H9 (cell line): ENCODE measurements around the gene APOL6. TPM values are rescaled to one million over a fixed set of nuclear protein-coding genes. Genes with fewer than 3 reads are reported as not detected.

ENCODE experiments used
- DNase-seq: peaks from one replicate; pipeline ENCODE4 v3.0.0-alpha.2; 2017
- H2AFZ ChIP-seq: one replicate; pipeline ENCODE4 v1.6.1; 2013; ENCODE audit warnings: mild to moderate bottlenecking, low read length, control low read depth, moderate library complexity
- H2AK5ac ChIP-seq: 2 replicates; pipeline ENCODE4 v1.6.1; 2013; ENCODE audit warnings: low read length, control low read depth, mixed read lengths; ENCODE audit not compliant: insufficient read length
- H2BK120ac ChIP-seq: one replicate; pipeline ENCODE4 v1.6.1; 2013; ENCODE audit warnings: low read depth, mild to moderate bottlenecking, low read length, control low read depth, inconsistent platforms; ENCODE audit not compliant: poor library complexity, severe bottlenecking
- H2BK12ac ChIP-seq: 2 replicates; pipeline ENCODE4 v1.6.1; 2013; ENCODE audit warnings: low read length, control low read depth, mixed read lengths, low read depth; ENCODE audit not compliant: insufficient read length
- H2BK15ac ChIP-seq: 2 replicates; pipeline ENCODE4 v1.6.1; 2013; ENCODE audit warnings: low read depth, low read length, control low read depth
- H2BK20ac ChIP-seq: one replicate; pipeline ENCODE4 v1.6.1; 2013; ENCODE audit warnings: low read depth, mild to moderate bottlenecking, low read length, control low read depth, inconsistent platforms; ENCODE audit not compliant: poor library complexity, severe bottlenecking
- H2BK5ac ChIP-seq: 2 replicates; pipeline ENCODE4 v1.6.1; 2013; ENCODE audit warnings: low read length, control low read depth, mixed read lengths; ENCODE audit not compliant: insufficient read length
- H3K14ac ChIP-seq: 2 replicates; pipeline ENCODE4 v1.6.1; 2013; ENCODE audit warnings: low read length, control low read depth; ENCODE audit not compliant: insufficient read depth
- H3K18ac ChIP-seq: 2 replicates; pipeline ENCODE4 v1.6.1; 2013; ENCODE audit warnings: low read depth, mild to moderate bottlenecking, mixed read lengths, low read length, control low read depth; ENCODE audit not compliant: insufficient read length
- H3K23ac ChIP-seq: 2 replicates; pipeline ENCODE4 v1.6.1; 2013; ENCODE audit warnings: low read length, control low read depth, mixed read lengths, low read depth; ENCODE audit not compliant: insufficient read length
- H3K23me2 ChIP-seq: 2 replicates; pipeline ENCODE4 v1.6.1; 2013; ENCODE audit warnings: low read depth, mild to moderate bottlenecking, mixed read lengths, low read length, control low read depth; ENCODE audit not compliant: insufficient read length, poor library complexity, severe bottlenecking
- H3K27ac ChIP-seq: 2 replicates; pipeline ENCODE4 v1.5.1; 2013; ENCODE audit warnings: low read length, control low read depth, mixed read lengths, low read depth; ENCODE audit not compliant: insufficient read length
- H3K27me3 ChIP-seq: 2 replicates; pipeline ENCODE4 v1.6.1; 2013; ENCODE audit warnings: low read length, control low read depth, inconsistent platforms; ENCODE audit not compliant: insufficient read depth
- H3K4ac ChIP-seq: 2 replicates; pipeline ENCODE4 v1.6.1; 2013; ENCODE audit warnings: low read depth, mild to moderate bottlenecking, control low read depth, inconsistent platforms, low read length, moderate library complexity
- H3K4me1 ChIP-seq: 2 replicates; pipeline ENCODE4 v1.6.1; 2013; ENCODE audit warnings: low read length, control low read depth, inconsistent platforms; ENCODE audit not compliant: insufficient read depth
- H3K4me2 ChIP-seq: 2 replicates; pipeline ENCODE4 v1.6.1; 2013; ENCODE audit warnings: low read length, control low read depth, mixed read lengths; ENCODE audit not compliant: insufficient read length, insufficient read depth
- H3K56ac ChIP-seq: 2 replicates; pipeline ENCODE4 v1.6.1; 2013; ENCODE audit warnings: low read depth, mild to moderate bottlenecking, mixed read lengths, low read length, control low read depth; ENCODE audit not compliant: insufficient read length
- H3K79me1 ChIP-seq: 2 replicates; pipeline ENCODE4 v1.6.1; 2013; ENCODE audit warnings: low read depth, mild to moderate bottlenecking, moderate library complexity, low read length, control low read depth, inconsistent platforms; ENCODE audit not compliant: insufficient read depth, poor library complexity, severe bottlenecking
- H3K79me2 ChIP-seq: 2 replicates; pipeline ENCODE4 v1.6.1; 2013; ENCODE audit warnings: low read length, control low read depth, inconsistent platforms; ENCODE audit not compliant: insufficient read depth
- H3K9ac ChIP-seq: 2 replicates; pipeline ENCODE4 v1.6.1; 2013; ENCODE audit warnings: low read length, control low read depth, mixed read lengths; ENCODE audit not compliant: insufficient read length; ENCODE audit errors: extremely low read depth
- H3K9me3 ChIP-seq: one replicate; pipeline ENCODE4 v1.6.1; 2013; ENCODE audit warnings: low read depth, low read length, inconsistent platforms; ENCODE audit not compliant: control insufficient read depth
- H3T11ph ChIP-seq: one replicate; pipeline ENCODE4 v1.6.1; 2013; ENCODE audit warnings: mild to moderate bottlenecking, low read length, control low read depth, inconsistent platforms
- H4K20me1 ChIP-seq: one replicate; pipeline ENCODE4 v1.6.1; 2013; ENCODE audit not compliant: control insufficient read depth, insufficient read length, insufficient read depth
- H4K5ac ChIP-seq: 2 replicates; pipeline ENCODE4 v1.6.1; 2013; ENCODE audit warnings: low read depth, mild to moderate bottlenecking, mixed read lengths, low read length, control low read depth; ENCODE audit not compliant: insufficient read length
- H4K8ac ChIP-seq: replicated peaks from 2 replicates; pipeline ENCODE4 v1.6.1; 2013; ENCODE audit warnings: low read length, control low read depth, mixed read lengths, low read depth; ENCODE audit not compliant: insufficient read length
- H4K91ac ChIP-seq: 2 replicates; pipeline ENCODE4 v1.6.1; 2013; ENCODE audit warnings: low read depth, mild to moderate bottlenecking, moderate library complexity, mixed read lengths, low read length, control low read depth; ENCODE audit not compliant: insufficient read length
- H3K27ac Mint-ChIP-seq, 3 experiments: 2 replicates in 2 of 3; 3 replicates in 1 of 3; pipeline ENCODE4 v1.8.0; 2020 to 2021; ENCODE audit warnings: mixed read lengths in 3 of 3, mild to moderate bottlenecking in 1 of 3, moderate library complexity in 1 of 3
- H3K27me3 Mint-ChIP-seq: 2 replicates; pipeline ENCODE4 v1.8.0; 2021; ENCODE audit warnings: low read depth, mild to moderate bottlenecking, moderate library complexity, mixed read lengths
- H3K36me3 Mint-ChIP-seq, 3 experiments: 2 replicates in 2 of 3; 3 replicates in 1 of 3; pipeline ENCODE4 v1.8.0; 2020 to 2021; ENCODE audit warnings: low read depth in 3 of 3, mixed read lengths in 3 of 3; ENCODE audit not compliant: insufficient read depth in 1 of 3
- H3K4me1 Mint-ChIP-seq, 2 experiments: 2 replicates each; pipeline ENCODE4 v1.8.0; 2020; ENCODE audit warnings: mixed read lengths in 2 of 2
- H3K4me3 Mint-ChIP-seq, 2 experiments: 2 replicates in 1 of 2; 3 replicates in 1 of 2; pipeline ENCODE4 v1.8.0; 2020 to 2021; ENCODE audit warnings: mild to moderate bottlenecking in 2 of 2, mixed read lengths in 2 of 2, moderate library complexity in 1 of 2
- H3K9me3 Mint-ChIP-seq, 2 experiments: 2 replicates in 1 of 2; 3 replicates in 1 of 2; pipeline ENCODE4 v1.8.0; 2020; ENCODE audit warnings: mild to moderate bottlenecking in 2 of 2, mixed read lengths in 2 of 2, moderate library complexity in 1 of 2
- CTCF ChIP-seq: fragments of 200-600 bp; sonication (generic); conservative IDR thresholded peaks from 3 replicates; pipeline ENCODE4 v1.8.0; 2021; ENCODE audit warnings: antibody characterized with exemption, mild to moderate bottlenecking
- WGBS: extraction: QIAGEN DNeasy Blood & Tissue Kit; methylation state at CpG from one replicate; pipeline ENCODE4 v1.1.7; 2013; ENCODE audit warnings: missing lambda C conversion rate, low lambda C conversion rate, mixed read lengths; ENCODE audit not compliant: insufficient read length; ENCODE audit errors: extremely low coverage; 5-methylcytosine and 5-hydroxymethylcytosine counted together
- total RNA-seq: library from RNA; stranded (reverse); gene quantifications from 2 replicates; pipeline ENCODE4 v1.2.1, GENCODE V29; 2021

APOL6 gene
- total RNA-seq, 1 experiment from 2014 or later = 0.07 TPM

DNA sequence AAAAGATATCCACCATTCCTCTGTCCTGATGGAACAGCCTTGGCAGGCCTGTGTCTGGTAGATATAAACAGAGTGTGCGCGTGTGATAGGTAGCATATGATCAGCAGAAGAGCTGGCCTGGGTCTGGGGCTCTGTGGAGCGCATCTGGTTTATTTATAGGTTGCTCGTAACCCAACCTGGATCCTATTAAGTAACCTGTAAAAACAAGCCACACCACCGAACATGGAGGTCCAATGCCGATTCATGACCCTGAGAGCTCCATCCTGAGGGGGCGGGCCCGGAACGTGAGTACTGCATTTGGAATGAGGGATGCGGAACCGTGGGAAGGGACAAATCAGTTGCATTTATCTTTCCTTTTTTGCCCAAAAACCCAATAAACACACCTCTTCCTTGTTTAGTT lies 37.5 kb downstream of the APOL6 start:
- Histone ChIP-seq H2BK120ac (no peak overlapping the region), H3K9me3 (no peaks in the 10 kb centered on the region), H3K56ac (no peak overlapping the region), H3K9ac (no peak overlapping the region), H3K14ac (no peak overlapping the region), H2AFZ (no peak overlapping the region), H2BK15ac (no peak overlapping the region), H2BK12ac (no peak overlapping the region), H3K18ac (no peak overlapping the region), H4K20me1 (no peaks in the 10 kb centered on the region), H3K4ac (no peak overlapping the region), H2AK5ac (no peak overlapping the region), H3K79me1 (no peaks in the 10 kb centered on the region), H2BK20ac (no peak overlapping the region), H3K27me3 (no peaks in the 10 kb centered on the region), H3K4me1 (no peaks in the 10 kb centered on the region), H3K4me2 (no peak overlapping the region), H3T11ph (no peak overlapping the region), H4K91ac (no peak overlapping the region), H2BK5ac (no peak overlapping the region), H3K27ac (no peak overlapping the region), H4K8ac (no peak overlapping the region), H4K5ac (no peak overlapping the region), H3K23ac (no peak overlapping the region), H3K79me2 (no peaks in the 10 kb centered on the region), H3K23me2 (no peaks in the 10 kb centered on the region)
- Mint-ChIP-seq H3K36me3 (peaks cover 1 to 15% (median 8%) of the 10 kb centered on the region in 3 experiments; a peak in 5 of 7 replicates), H3K27ac (no peak overlapping the region; a peak in 1 of 7 replicates), H3K27me3 (peaks cover 5% of the 10 kb centered on the region; the same call in 1 of the 2 replicates), H3K9me3 (peaks cover 9 to 14% of the 10 kb centered on the region in 2 experiments), H3K4me1 (no peaks in the 10 kb centered on the region), H3K4me3 (no peak overlapping the region)
- TF ChIP-seq CTCF = no peak
- whole genome bisulfite sequencing = no CpG with 5 or more reads among the region's 11 CpGs
- no peak for DNase-seq
